ENCODE data around the gene CASR.

GRCh38 chr3:122178711-122179110 lies 4.8 kb upstream of the CASR start:
- no peak for TF ChIP-seq CTCF (IDR thresholded peaks at IDR 0.05)
- no peak for TF ChIP-seq ZFX (IDR thresholded peaks at IDR 0.05; ENCODE audit: borderline replicate concordance)

Data from 22Rv1 (cell line).